NCI-H1417 (cell line): Measurements from ENCODE around the gene CISH.

Experiments
- DNase-seq, 3 experiments: peaks; one replicate each; lab custom pipeline; 2025; lab: John Stamatoyannopoulos, UW

The CISH gene

DNA sequence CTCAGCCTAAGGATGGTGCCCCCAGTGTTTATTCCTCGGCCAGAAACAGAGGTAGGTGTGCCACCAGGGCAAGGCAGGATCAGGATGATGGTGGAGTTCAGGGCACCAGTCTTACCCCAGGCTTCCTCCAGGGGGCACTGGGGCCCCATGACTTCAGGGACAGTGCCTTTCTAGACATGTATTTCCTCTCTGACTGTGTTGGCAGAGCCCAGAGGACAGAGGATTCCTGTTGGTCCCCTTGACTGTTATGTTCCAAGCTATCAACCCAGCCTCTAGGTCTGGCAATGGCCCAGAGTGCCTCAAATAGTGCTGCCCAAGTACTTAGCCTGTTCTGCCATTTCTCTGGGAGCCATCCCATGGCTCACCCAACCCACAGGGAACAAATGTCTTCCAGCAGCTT is 39.4 kb downstream of the CISH start:
- peak in 2 of 3 experiments; percentile 15 to 43 for DNase-seq

DNA sequence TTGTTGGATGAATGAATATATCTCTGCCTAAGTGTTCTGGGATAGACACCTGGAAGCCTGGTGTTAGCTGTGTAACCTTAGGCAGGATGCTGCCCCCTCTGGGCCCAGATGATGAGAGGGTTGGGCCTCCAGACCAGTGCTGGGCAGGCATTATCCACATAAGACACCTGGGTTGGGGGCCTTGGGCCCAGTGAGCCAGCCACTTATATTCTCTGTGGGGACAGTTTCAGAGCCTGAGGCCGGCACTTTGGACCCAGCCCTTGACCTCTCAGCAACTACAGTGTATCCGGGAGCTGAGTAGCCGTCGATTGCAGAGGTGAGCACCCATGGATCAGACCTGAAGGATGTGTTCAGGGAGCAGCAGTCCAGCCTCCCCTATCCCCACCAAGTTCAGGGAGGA is 40.1 kb downstream of the CISH start:
- DNase-seq = no peak

DNA sequence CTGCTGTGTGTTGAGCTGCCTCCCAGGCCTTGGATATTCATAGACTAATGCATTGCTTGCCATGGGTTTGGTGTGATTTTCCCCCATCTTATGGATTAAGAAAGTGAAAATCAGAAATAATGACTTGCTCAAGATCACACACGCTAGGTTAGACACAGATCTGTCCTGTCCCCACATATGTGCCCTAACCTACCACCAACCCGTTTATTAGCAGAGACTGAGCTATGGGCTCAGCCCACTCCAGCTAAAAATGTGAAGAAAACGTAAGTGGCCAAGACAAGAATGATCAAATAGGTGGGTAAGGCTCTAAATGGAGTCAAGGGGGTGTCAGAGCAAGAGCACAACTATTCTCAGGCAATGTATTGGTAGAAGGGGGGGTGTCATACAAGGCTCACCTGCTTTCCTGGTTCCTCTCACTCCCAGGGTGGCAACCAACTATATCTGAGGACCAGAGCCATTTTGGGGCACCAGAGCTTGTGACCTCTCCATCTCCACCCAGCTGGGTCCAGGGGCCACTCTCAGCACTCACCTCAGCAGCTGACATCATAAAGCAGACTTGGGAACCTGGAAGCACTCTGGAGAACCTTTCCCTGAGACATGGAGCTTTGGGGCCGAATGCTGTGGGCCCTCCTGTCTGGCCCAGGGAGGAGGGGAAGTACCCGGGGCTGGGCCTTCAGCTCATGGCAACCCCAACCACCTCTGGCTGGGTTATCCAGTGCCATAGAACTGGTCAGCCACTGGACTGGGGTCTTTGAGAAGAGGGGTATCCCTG is 40.9 kb downstream of the CISH start:
- no peak for DNase-seq

DNA sequence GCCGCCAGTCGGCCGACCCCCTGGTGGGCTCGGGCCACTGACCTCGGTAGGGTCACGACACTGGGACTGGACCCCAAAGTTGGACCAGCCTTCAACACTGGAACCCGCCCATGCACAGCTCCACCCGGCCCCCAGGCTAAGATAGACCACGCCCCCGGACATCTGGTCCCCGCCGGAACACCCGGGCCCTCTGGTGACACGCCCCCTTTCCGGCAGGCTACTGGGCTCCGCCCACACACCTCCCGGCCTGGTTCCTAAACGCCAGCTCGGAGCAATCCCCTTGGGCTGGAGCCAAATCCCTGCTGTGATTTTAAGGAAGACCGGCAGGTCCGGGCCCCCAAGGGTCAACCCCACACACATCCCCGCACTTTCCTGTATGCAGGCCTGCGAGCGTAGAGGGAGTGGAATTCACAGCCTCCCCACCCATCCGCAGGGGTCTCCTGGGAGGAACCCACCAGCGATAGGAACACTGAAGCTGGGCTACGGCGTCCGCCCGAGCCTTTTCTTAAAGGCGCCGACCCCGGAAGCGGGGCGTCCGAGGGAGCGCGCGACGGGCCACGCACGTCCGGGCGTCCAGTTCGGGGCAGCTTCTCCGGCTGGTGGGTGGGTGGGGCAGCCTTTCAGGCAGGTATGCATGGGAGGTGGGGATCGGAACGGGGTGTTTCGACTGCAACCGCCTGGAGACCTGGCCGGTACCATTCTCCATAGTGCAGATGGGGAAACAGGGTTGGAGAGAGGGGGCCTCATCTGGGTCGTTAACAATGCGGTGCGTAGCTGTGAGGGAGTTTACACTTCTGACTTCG is 42.4 kb downstream of the CISH start, which contains the start of gene HEMK1:
TSS of gene HEMK1 (plus strand) at position 576 of the 803 bp plus-strand sequence. CDS start 1,583 bp downstream, outside the sequence.
- DNase-seq = peak; percentile 87 to 94 (median 94)

DNA sequence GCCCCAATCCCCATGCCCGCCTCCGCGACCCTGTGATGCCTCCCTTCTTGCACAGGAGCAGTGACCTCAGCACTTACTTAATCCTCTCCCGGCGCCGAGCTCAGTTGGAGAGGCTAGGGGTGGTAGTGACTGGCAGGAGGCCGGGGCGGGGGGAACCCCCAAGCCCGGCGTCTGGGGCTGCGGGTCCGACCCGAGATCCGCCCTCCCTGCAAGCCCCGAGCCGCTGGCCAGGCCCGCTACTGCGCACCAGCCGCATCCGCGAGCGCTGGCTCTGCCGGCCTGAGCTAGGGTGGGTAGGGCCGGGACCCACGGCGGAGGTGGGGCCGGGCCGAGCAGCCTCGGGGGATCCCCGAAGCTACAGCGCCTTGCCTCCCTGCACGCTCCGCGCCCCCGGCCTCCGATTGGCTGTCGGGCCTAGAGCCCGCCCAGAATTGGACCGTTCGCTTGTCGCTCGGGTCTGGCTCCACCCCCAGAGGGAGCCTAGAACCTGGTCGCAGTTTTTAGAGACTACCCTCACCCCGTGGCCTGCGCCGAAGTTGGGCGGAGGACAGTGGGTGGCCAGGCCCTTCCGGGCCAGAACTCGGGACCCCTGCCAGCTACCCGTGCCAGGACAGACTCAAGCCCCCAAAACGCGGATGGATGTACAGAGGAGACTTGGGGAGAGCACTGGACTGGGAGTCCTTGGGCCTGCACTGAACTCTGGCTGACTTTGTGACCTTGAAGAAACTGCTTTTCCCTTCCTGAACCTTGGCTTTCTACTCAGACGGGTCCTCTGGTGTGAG is 44.0 kb downstream of the CISH start, which contains the start of gene C3orf18:
TSS of gene C3orf18 (minus strand) at position 362 of the 782 bp plus-strand sequence. CDS start 2,048 bp downstream, outside the sequence.
- peak; percentile 78 to 85 (median 81) for DNase-seq

DNA sequence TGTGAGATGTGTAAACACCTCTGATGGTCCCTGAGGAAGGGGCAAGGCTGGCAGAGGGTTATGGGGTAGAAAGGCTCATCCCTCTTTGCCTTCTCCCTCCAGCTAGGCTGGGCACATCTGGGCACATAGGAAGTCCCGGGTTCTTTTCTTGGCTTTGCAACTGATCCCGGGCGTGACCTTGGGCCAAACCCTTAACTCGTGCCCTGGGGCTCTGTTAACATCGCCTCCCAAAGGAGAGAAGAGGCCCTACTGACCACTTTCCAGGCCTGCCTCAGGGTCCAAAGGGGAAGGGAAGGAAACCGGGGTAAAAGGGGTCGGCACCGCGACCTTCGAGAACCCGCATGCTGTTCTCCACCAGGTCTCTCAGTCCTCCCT is 44.6 kb downstream of the CISH start:
- DNase-seq = no peak

DNA sequence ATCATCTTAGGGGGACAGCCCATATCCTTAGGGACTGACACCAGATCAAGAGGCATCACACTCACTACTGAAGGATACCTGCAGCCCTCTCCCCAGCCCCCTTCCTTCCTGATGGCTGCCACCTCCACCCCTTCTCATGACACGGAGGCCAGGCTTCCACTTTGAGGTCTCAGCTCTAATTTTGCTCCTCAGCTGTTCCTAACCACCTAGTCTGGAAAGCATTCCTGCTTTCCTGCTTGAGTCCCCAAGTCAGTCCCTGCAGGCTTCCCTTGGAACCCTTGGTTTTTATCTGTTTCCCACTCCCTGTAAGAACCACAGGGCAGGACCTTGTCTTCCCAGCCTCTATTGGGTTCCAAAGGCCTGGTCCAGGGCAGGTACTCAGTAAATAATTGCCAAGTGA is 47.3 kb downstream of the CISH start:
- DNase-seq = no peak

DNA sequence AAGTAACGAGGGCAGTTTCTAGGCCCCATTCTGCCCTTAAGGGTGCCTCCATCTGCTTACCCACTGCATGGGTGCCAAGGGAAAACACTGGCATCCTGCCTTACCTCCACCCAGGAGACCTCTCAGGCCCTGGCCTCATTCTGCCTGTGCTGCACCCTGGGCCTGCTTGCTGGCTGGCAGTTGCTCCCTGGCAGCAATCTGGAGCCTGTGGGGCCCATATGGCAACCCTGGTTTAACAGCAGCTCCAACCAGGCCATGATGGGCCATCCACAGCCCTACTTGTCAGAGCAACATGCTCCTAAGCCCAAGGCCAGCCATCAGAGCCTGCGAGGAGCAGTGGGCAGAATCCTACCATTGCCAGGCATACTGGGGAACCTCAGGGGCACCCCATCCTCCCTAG is 47.7 kb downstream of the CISH start:
- DNase-seq = no peak

DNA sequence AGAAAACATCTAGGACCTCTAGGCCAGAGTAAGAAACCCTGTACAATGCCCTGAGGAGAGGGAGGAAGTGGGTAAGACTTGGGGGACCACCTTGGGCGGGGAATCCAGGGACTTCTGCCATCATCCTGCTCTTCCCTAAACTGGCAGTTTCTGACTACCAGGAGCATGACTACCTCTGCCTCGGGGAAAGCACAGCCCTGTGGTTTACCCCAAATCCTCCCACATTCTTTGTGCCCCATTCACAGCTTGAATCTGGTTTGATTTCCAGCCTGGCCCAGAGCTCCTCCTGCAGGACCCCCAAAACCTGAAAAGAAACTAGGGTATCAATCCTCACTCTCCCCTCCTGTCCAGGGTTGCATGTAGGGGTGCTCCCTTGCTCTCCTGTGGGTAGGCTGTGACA is 48.7 kb downstream of the CISH start:
- no peak for DNase-seq

DNA sequence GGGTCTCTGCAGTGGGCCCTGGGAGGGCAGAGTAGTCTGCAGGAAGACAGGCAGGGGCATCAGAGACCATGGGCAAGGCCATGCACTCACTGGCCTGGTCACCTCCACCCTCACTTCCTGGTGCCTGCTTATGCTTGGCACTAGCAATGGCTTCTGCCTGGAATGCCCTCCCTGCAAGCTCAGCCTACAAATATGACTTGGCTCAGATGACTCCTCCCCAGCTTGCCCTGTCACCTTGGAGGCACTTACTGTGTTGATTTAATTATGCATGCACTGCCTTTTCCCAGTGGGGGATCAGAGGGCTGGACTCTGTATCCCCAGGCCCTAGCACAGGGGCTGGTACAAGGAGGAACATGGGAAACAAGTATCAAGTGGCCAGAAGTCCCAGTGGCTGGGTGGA is 51.9 kb downstream of the CISH start:
- no peak for DNase-seq

DNA sequence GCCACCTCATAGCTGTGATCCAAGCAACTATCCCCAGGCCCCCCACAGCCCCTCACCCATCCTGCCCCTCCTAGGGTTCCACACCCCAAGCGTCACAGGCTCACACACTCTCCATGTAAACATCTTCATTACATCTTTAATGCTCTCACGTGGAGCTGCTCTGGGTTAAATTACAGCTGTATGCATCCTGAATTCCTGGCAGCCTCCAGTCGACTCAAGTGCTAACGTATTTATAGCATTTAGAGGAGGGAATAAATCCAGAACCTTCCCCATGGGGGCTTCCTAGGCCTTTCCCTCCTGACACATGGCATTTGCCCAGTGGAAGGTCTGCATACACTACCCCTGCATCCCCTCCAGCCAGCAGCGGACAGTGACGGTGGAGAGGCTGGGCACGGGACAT is 53.7 kb downstream of the CISH start:
- DNase-seq = peak in 1 of 3 experiments; percentile 23

DNA sequence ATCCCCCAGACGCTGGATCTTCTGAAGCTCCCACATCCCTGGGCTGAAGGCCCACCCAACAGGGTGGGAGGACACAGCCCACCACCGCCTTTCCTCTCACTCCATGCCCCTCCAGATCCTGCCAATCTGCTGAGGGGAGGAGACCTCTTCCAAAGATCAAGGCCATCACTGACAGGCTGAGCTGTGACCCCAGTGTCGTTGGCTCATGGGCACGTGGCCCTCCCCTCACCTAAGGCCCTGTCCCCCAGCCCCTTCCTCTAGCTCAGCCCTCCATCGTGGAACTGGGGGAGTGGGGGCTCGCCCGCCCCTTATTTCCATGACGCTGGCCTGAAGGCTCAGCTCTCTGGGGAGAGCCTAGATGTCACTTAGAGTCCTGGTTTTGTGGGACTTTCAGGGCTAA is 54.5 kb downstream of the CISH start:
- no peak for DNase-seq
